DND-41 (cell line): ENCODE results near the gene COX6B2.

Source experiments
- EZH2 ChIP-seq: IDR thresholded peaks from 3 replicates; pipeline ENCODE4 v1.6.1; 2012; ENCODE audit warnings: borderline replicate concordance, low read depth, mild to moderate bottlenecking, moderate library complexity, low read length, inconsistent platforms; ENCODE audit not compliant: severe bottlenecking
- TF ChIP-seq, protein P1 (sequence below): IDR thresholded peaks from 2 replicates; pipeline ENCODE4 v1.5.1; 2012; ENCODE audit warnings: borderline replicate concordance, low read length, moderate library complexity, mild to moderate bottlenecking; ENCODE audit not compliant: poor library complexity, severe bottlenecking; ENCODE audit errors: extremely low read depth

DNA sequence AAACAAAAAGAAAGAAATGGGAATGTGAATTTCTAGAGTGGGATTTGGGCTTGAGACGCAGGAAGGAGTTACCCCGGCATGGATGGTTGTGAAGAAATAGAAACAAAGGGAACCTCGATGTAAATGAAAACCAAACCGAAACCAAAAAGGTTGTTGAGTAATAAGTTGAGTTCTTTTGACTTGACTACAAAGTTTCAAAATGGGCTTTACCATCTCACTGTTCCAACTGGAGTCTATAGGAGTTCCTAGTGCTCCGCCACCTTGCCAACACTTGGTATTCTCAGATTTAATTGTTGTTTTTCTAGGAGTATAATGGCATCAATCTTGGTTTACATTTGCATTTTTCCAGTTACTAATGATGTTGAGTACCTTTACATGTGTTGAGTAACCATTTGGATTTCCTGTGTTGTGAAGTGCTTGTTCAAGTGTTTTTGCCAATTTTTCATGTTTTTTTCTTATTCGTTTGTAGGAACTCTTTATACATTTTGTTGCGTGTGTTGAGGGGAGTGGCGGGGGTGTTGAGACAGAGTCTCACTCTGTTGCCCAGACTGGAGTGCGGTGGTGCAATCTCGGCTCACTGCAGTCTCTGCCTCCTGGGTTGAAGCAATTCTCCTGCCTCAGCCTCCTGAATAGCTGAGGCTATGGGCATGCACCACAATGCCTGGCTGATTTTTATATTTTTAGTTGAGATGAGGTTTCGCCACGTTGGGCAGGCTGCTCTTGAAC is 43.8 kb upstream of the COX6B2 start:
- TF ChIP-seq, protein P1, sequence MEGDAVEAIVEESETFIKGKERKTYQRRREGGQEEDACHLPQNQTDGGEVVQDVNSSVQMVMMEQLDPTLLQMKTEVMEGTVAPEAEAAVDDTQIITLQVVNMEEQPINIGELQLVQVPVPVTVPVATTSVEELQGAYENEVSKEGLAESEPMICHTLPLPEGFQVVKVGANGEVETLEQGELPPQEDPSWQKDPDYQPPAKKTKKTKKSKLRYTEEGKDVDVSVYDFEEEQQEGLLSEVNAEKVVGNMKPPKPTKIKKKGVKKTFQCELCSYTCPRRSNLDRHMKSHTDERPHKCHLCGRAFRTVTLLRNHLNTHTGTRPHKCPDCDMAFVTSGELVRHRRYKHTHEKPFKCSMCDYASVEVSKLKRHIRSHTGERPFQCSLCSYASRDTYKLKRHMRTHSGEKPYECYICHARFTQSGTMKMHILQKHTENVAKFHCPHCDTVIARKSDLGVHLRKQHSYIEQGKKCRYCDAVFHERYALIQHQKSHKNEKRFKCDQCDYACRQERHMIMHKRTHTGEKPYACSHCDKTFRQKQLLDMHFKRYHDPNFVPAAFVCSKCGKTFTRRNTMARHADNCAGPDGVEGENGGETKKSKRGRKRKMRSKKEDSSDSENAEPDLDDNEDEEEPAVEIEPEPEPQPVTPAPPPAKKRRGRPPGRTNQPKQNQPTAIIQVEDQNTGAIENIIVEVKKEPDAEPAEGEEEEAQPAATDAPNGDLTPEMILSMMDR, result no peak
- no peak for TF ChIP-seq EZH2
